Cardiac muscle cell (in vitro differentiated cells and primary cell): ENCODE results near the gene ADAP1. TPM values are rescaled to one million over a fixed set of nuclear protein-coding genes. Genes with fewer than 3 reads are reported as not detected.
A peak's percentile ranks its signal among the peaks of the same experiment; 100 is the strongest.

Experiments
- DNase-seq, 2 donors: peaks; one replicate each; pipeline versions ENCODE4 v3.0.0 to v3.0.0-alpha.2; 2010 to 2017; ENCODE audit warnings: low read depth in 1 of 2, low spot score in 1 of 2
- H3K27ac ChIP-seq: fragments of 200-600 bp; sonication (generic); 2 replicates; pipeline ENCODE4 v1.5.1; 2016
- H3K27me3 ChIP-seq: fragments of 200-600 bp; sonication (generic); 2 replicates; pipeline ENCODE4 v1.6.0; 2016; ENCODE audit warnings: control low read depth
- H3K36me3 ChIP-seq: fragments of 200-600 bp; sonication (generic); 2 replicates; pipeline ENCODE4 v1.5.1; 2016; ENCODE audit warnings: control low read depth
- H3K4me1 ChIP-seq: fragments of 200-600 bp; sonication (generic); 2 replicates; pipeline ENCODE4 v1.8.1; 2017; ENCODE audit warnings: low read depth, mild to moderate bottlenecking, mixed run types
- H3K4me3 ChIP-seq: fragments of 200-600 bp; sonication (generic); 2 replicates; pipeline ENCODE4 v1.5.1; 2016; ENCODE audit warnings: mild to moderate bottlenecking
- H3K9me3 ChIP-seq: fragments of 200-600 bp; sonication (generic); 2 replicates; pipeline ENCODE4 v1.5.1; 2017; ENCODE audit warnings: low read depth, mild to moderate bottlenecking, control low read depth
- polyA plus RNA-seq: library from polyadenylated mRNA; unstranded; fragments of >200 nt; fragmentation: Nextera tagmentation; extraction: Ambion mirVana; gene quantifications from 2 replicates; pipeline ENCODE4 v1.2.1, GENCODE V29; 2016
- total RNA-seq: library from RNA; depleted of rRNA; stranded (reverse); fragments of >200 nt; gene quantifications from 2 replicates; pipeline ENCODE4 v1.2.3, GENCODE V29; 2016
- TF ChIP-seq, protein P1 (sequence below): IDR thresholded peaks from 2 replicates; pipeline ENCODE4 v1.5.1; 2012; ENCODE audit warnings: low read depth, mild to moderate bottlenecking, low read length

The ADAP1 gene
- total and polyA plus RNA-seq, 2 experiments from 2014 or later, result 12.0 to 14.4 TPM

DNA sequence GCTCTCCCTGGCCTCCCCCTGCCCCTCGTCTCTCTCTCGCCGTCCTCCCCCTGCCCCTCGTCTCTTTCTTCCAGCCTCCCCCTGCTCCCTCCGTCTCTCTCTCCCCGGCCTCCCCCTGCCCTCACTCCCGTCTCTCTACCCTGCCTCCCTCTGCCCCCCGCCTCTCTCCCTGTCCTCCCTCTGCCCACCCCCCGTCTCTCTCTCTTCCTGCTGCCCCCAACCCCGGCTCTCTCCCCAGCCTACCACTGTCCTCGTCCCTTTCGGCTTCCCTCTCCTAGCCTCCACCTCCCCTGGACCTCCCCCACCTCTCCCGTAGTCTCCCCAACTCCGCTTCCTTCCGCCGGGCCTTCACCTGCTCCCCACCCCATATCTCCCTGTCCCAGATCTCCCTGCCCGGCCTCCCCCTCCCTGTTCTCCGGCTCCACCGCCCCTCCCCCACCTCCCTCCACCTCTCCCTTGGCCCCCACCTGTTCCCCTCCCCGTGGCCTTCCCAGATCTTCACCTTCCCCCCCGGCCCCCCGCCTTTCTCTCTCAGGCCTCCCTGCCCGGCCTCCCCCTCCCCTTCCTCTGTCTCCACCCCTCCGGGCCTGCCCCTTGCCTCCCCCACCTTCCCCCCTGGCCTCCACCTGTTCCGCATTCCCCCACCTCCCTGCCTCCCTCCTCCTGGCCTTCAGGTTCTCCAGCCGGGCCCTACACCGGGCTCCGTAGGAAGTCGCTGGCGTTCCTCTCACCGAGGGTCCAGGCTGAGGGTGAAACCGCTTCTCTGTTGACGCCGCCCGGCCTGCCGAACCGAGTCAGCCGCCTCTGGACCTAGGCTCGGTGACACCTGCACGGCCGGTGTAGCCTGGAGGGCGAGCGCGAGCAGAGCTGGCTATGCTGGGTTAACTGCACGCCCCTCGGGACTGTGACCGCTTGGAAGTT is 76.9 kb downstream of the ADAP1 start:
- Histone ChIP-seq H3K4me1 (peaks cover 19% of the 10 kb centered on the region), H3K27ac (peak overlapping the region; percentile 90), H3K4me3 (peak overlapping the region; percentile 98), H3K9me3 (no peaks in the 10 kb centered on the region), H3K36me3 (peaks cover 3% of the 10 kb centered on the region), H3K27me3 (no peaks in the 10 kb centered on the region)
- TF ChIP-seq, protein P1, sequence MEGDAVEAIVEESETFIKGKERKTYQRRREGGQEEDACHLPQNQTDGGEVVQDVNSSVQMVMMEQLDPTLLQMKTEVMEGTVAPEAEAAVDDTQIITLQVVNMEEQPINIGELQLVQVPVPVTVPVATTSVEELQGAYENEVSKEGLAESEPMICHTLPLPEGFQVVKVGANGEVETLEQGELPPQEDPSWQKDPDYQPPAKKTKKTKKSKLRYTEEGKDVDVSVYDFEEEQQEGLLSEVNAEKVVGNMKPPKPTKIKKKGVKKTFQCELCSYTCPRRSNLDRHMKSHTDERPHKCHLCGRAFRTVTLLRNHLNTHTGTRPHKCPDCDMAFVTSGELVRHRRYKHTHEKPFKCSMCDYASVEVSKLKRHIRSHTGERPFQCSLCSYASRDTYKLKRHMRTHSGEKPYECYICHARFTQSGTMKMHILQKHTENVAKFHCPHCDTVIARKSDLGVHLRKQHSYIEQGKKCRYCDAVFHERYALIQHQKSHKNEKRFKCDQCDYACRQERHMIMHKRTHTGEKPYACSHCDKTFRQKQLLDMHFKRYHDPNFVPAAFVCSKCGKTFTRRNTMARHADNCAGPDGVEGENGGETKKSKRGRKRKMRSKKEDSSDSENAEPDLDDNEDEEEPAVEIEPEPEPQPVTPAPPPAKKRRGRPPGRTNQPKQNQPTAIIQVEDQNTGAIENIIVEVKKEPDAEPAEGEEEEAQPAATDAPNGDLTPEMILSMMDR, result no peak
- no peak for DNase-seq

DNA sequence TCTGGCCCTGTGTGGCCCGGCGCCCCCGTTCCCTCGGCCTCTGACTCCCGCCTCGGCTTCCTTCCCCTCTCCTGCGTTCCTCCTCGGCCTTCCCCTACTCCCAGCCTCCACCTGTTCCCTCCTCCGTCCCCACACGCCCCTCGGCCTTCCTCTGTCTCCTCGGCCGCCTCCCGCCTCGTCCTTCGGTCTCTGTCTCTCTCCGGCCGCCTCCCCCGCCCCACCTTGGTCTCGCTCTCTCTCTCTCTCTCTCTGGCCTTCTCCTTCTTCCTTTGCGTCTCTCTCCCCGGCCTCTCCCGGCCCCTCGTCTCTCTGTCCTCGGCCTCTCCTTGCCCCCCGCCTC is 77.5 kb downstream of the ADAP1 start:
- peaks cover 9% of the 10 kb centered on the region for H3K36me3 ChIP-seq
- H3K27ac ChIP-seq, result peak overlapping the region; percentile 90
- peaks cover 19% of the 10 kb centered on the region for H3K4me1 ChIP-seq
- peak in 1 of 2 donors; percentile 21 for DNase-seq
- peak overlapping the region; percentile 98 for H3K4me3 ChIP-seq
- no peaks in the 10 kb centered on the region for H3K27me3 ChIP-seq
- H3K9me3 ChIP-seq, result no peaks in the 10 kb centered on the region
- TF ChIP-seq, protein P1, result no peak

DNA sequence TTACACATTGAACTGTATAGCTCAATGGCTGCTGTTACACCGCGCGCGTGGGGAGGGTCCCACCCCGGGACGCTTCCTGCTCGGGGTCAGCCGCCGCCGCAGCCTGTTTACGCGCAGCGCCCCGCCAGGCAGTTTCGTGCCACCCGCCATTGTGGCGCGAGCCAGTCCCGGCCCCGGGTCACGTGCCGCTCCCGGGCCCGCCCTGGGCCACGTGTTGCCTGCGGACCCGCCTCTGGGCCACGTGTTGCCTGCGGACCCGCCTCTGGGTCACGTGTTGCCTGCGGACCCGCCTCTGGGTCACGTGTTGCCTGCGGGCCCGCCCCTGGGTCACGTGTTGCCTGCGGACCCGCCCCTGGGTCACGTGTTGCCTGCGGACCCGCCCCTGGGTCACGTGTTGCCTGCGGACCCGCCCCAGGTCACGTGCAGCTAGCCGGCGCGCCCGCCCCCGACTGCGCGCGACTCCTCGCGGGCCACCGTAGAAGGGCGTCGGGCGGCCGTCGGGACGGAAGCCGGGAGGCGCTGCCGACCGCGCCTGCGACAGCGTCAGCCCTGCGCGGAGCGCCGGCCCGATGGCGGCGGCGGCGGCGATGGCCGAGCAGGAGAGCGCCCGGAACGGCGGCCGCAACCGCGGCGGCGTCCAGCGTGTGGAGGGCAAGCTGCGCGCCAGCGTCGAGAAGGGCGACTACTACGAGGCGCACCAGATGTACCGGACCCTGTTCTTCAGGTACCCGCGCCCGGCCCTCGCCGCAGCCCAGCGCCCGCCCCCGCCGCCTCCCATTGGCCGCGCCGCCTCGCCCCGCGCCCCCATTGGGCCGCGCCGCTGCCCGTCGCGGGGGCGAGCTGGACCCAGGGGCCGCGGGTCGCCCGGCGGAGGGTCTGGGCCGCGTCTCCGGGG is 78.2 kb downstream of the ADAP1 start, which contains the start of gene GET4:
Gene GET4, plus strand, starts transcription at position 478 of the 895 bp plus-strand sequence. Its CDS starts 92 bp downstream, at position 570.
- H3K4me3 ChIP-seq, result peak within 1 kb of the TSS; percentile 98
- peaks cover 10% of the 10 kb centered on the region for H3K36me3 ChIP-seq
- H3K9me3 ChIP-seq, result no peaks in the 10 kb centered on the region
- no peaks in the 10 kb centered on the region for H3K27me3 ChIP-seq
- H3K4me1 ChIP-seq, result peaks cover 19% of the 10 kb centered on the region
- peak within 1 kb of the TSS; percentile 90 for H3K27ac ChIP-seq
- peak; percentile 94 to 98 for DNase-seq
- TF ChIP-seq, protein P1, result peak; percentile 18

DNA sequence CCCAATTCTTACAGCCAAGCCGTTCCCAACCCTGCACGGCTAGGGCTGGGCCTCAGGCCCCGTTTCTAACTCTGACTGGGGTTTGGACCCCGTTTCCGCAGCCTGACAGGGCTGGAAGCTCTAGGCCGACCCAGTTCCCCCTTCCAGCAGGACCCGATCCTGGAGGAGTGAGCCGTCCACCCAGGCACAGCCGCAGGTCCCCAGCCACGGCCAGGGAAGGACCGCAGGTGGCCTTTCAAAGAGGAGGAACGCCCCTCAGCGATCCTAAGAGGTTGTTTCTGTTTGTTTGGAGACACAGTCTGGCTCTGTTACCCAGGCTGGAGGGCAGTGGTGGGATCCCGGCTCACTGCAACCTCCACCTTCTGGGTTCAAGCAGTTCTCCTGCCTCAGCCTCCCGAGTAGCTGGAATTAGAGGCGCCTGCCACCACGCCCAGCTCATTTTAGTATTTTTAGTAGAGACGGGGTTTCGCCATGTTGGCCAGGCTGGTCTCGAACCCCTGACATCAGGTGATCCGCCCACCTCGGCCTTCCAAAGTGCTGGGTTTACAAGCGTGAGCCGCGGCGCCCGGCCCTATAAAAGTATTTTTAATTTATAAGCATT is 78.9 kb downstream of the ADAP1 start:
- no peak for DNase-seq
- Histone ChIP-seq H3K4me1 (peaks cover 19% of the 10 kb centered on the region), H3K36me3 (peaks cover 10% of the 10 kb centered on the region), H3K27ac (peak overlapping the region; percentile 85), H3K4me3 (no peak overlapping the region), H3K27me3 (no peaks in the 10 kb centered on the region), H3K9me3 (no peaks in the 10 kb centered on the region)
- TF ChIP-seq, protein P1, result no peak

DNA sequence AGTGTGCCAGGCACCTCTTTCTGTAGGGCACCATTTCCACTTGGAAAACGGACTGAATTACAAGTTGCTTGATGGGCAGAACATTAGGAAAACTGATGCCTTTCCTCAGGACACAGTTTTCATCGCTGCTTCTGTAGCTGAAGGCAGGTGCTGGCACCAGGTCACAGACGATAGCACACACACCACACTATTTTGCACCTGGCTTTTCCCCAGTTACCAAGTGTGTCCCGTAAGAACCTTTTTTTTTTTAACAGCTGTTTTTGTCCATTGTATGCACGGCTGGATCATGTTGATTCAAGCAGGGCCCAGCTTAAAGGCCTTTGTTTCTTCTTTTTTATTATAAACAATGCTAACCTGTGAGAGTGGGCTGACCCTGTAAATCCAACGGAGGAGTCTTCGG is 79.4 kb downstream of the ADAP1 start:
- TF ChIP-seq, protein P1, result no peak
- peaks cover 10% of the 10 kb centered on the region for H3K36me3 ChIP-seq
- peaks cover 19% of the 10 kb centered on the region for H3K4me1 ChIP-seq
- H3K9me3 ChIP-seq, result no peaks in the 10 kb centered on the region
- H3K27ac ChIP-seq, result peak overlapping the region; percentile 85
- H3K4me3 ChIP-seq, result no peak overlapping the region
- no peak for DNase-seq
- no peaks in the 10 kb centered on the region for H3K27me3 ChIP-seq
